ENCODE data around the gene SMIM27. TPM values are rescaled to one million over a fixed set of nuclear protein-coding genes. Genes with fewer than 3 reads are reported as not detected.
"Not testable (repeated sequence)": the region's sequence is repeated elsewhere in the genome, so short reads cannot be mapped to it uniquely, and the experiment has no call there.

The SMIM27 gene
- total RNA-seq, 2 experiments from 2014 or later = 12.7 to 16.8 TPM

GRCh38 chr9:32590898-32591297 is 38.8 kb downstream of the SMIM27 start:
- Mint-ChIP-seq H3K4me3 (no peak overlapping the region), H3K27me3 (peaks cover 42% of the 10 kb centered on the region), H3K4me1 (ENCODE audit: low read depth) (no peaks in the 10 kb centered on the region), H3K36me3 (ENCODE audit: low read depth) (no peaks in the 10 kb centered on the region), H3K27ac (no peak overlapping the region), H3K9me3 (no peaks in the 10 kb centered on the region)
- H3K27ac ChIP-seq (ENCODE audit: low read depth in 1 of 2, low read length in 2 of 2) = no peak overlapping the region
- no peaks in the 10 kb centered on the region for H3K36me3 ChIP-seq (ENCODE audit: insufficient read depth, low read length)
- CTCF ChIA-PET = no interaction called here
- POLR2A ChIA-PET = no interaction called here
- H3K9me3 ChIP-seq (ENCODE audit: control insufficient read depth in 1 of 2, insufficient read depth in 1 of 2, low read length in 2 of 2) = no peaks in the 10 kb centered on the region
- no peak for TF ChIP-seq CTCF (IDR thresholded peaks at IDR 0.05)
- no peaks in the 10 kb centered on the region for H3K4me1 ChIP-seq (ENCODE audit: insufficient read depth, low read length)
- intact Hi-C loops (cut with DNase I, micrococcal nuclease) = no loop called here
- no peak overlapping the region for H3K4me3 ChIP-seq (ENCODE audit: low read length)
- ATAC-seq (ENCODE audit: poor library complexity) (no peak), DNase-seq (no peak)
- peaks cover 0 to 4% of the 10 kb centered on the region in 2 experiments for H3K27me3 ChIP-seq (ENCODE audit: control insufficient read depth in 1 of 2, insufficient read depth in 2 of 2, low read length in 2 of 2)

GRCh38 chr9:32596096-32596865 is 44.2 kb downstream of the SMIM27 start:
- no peak for ATAC-seq (ENCODE audit: poor library complexity)
- no peaks in the 10 kb centered on the region for H3K4me1 Mint-ChIP-seq (ENCODE audit: low read depth)
- H3K27ac ChIP-seq (ENCODE audit: low read depth in 1 of 2, low read length in 2 of 2) = no peak overlapping the region
- ChIA-PET CTCF (no interaction called here), POLR2A (no interaction called here)
- peaks cover 46% of the 10 kb centered on the region for H3K27me3 Mint-ChIP-seq
- intact Hi-C loops (cut with DNase I, micrococcal nuclease) = no loop called here
- no peak overlapping the region for H3K4me3 ChIP-seq (ENCODE audit: low read length)
- TF ChIP-seq CTCF (IDR thresholded peaks at IDR 0.05) = no peak
- no peaks in the 10 kb centered on the region for H3K36me3 Mint-ChIP-seq (ENCODE audit: low read depth)
- H3K27me3 ChIP-seq (ENCODE audit: control insufficient read depth in 1 of 2, insufficient read depth in 2 of 2, low read length in 2 of 2) = peaks cover 0 to 5% of the 10 kb centered on the region in 2 experiments
- H3K4me1 ChIP-seq (ENCODE audit: insufficient read depth, low read length) = no peaks in the 10 kb centered on the region
- DNase-seq = no peak
- no peak overlapping the region for H3K27ac Mint-ChIP-seq
- H3K9me3 Mint-ChIP-seq = no peaks in the 10 kb centered on the region
- H3K4me3 Mint-ChIP-seq = no peak overlapping the region
- H3K9me3 ChIP-seq (ENCODE audit: control insufficient read depth in 1 of 2, insufficient read depth in 1 of 2, low read length in 2 of 2) = no peaks in the 10 kb centered on the region
- no peaks in the 10 kb centered on the region for H3K36me3 ChIP-seq (ENCODE audit: insufficient read depth, low read length)

- TF ChIP-seq CTCF (IDR thresholded peaks at IDR 0.05) = no peak
- H3K36me3 ChIP-seq (ENCODE audit: insufficient read depth, low read length) = no peaks in the 10 kb centered on the region
- POLR2A ChIA-PET = no interaction called here
- H3K27me3 ChIP-seq (ENCODE audit: control insufficient read depth in 1 of 2, insufficient read depth in 2 of 2, low read length in 2 of 2) = peaks cover 0 to 6% of the 10 kb centered on the region in 2 experiments
- no peak for DNase-seq
- H3K4me3 Mint-ChIP-seq = no peak overlapping the region
- CTCF ChIA-PET = no interaction called here
- no peaks in the 10 kb centered on the region for H3K4me1 ChIP-seq (ENCODE audit: insufficient read depth, low read length)
- H3K9me3 ChIP-seq (ENCODE audit: control insufficient read depth in 1 of 2, insufficient read depth in 1 of 2, low read length in 2 of 2) = no peaks in the 10 kb centered on the region
- H3K27ac ChIP-seq (ENCODE audit: low read depth in 1 of 2, low read length in 2 of 2) = no peak overlapping the region
- no peak for ATAC-seq (ENCODE audit: poor library complexity)
- no peak overlapping the region for H3K4me3 ChIP-seq (ENCODE audit: low read length)
- intact Hi-C loops (cut with DNase I, micrococcal nuclease) = no loop called here
- H3K27me3 Mint-ChIP-seq = peaks cover 44% of the 10 kb centered on the region
- no peaks in the 10 kb centered on the region for H3K36me3 Mint-ChIP-seq (ENCODE audit: low read depth)
- no peaks in the 10 kb centered on the region for H3K9me3 Mint-ChIP-seq
- H3K4me1 Mint-ChIP-seq (ENCODE audit: low read depth) = no peaks in the 10 kb centered on the region
- no peak overlapping the region for H3K27ac Mint-ChIP-seq
Measured at GRCh38 chr9:32596936-32597335, 44.8 kb downstream of the SMIM27 start.

- H3K9me3 Mint-ChIP-seq; POLR2A ChIA-PET; H3K36me3 Mint-ChIP-seq (ENCODE audit: low read depth); H3K4me1 Mint-ChIP-seq (ENCODE audit: low read depth); intact Hi-C loops (cut with DNase I, micrococcal nuclease); H3K4me1 ChIP-seq (ENCODE audit: insufficient read depth, low read length); H3K36me3 ChIP-seq (ENCODE audit: insufficient read depth, low read length); ATAC-seq (ENCODE audit: poor library complexity); H3K9me3 ChIP-seq (ENCODE audit: control insufficient read depth in 1 of 2, insufficient read depth in 1 of 2, low read length in 2 of 2); CTCF ChIA-PET; DNase-seq; H3K4me3 Mint-ChIP-seq; H3K27ac ChIP-seq (ENCODE audit: low read depth in 1 of 2, low read length in 2 of 2); H3K27ac Mint-ChIP-seq; H3K4me3 ChIP-seq (ENCODE audit: low read length): not testable (repeated sequence)
- peaks cover 2 to 12% of the 10 kb centered on the region in 2 experiments for H3K27me3 ChIP-seq (ENCODE audit: control insufficient read depth in 1 of 2, insufficient read depth in 2 of 2, low read length in 2 of 2)
- peaks cover 35% of the 10 kb centered on the region for H3K27me3 Mint-ChIP-seq
Measured at GRCh38 chr9:32599021-32599420, 46.9 kb downstream of the SMIM27 start.

All from CD4-positive, alpha-beta T cell (primary cell).